ENCODE measurements around the gene SPECC1.
"Not testable (repeated sequence)": the region's sequence is repeated elsewhere in the genome, so short reads cannot be mapped to it uniquely, and the experiment has no call there.

The SPECC1 gene

GRCh38 chr17:20230924-20231323 lies 221.8 kb downstream of the SPECC1 start:
- no peak for DNase-seq (ENCODE audit: low read depth)
- TF ChIP-seq CTCF (conservative IDR thresholded peaks at IDR 0.05; ENCODE audit: low read length) = no peak
- no peak overlapping the region for H3K4me3 ChIP-seq (ENCODE audit: low read length)

- TF ChIP-seq CTCF (conservative IDR thresholded peaks at IDR 0.05; ENCODE audit: low read length) = no peak
- no peak overlapping the region for H3K4me3 ChIP-seq (ENCODE audit: low read length)
- DNase-seq (ENCODE audit: low read depth) = no peak
Observed at GRCh38 chr17:20232611-20233010, 223.5 kb downstream of the SPECC1 start.

GRCh38 chr17:20234276-20234675 lies 225.1 kb downstream of the SPECC1 start:
- TF ChIP-seq CTCF (conservative IDR thresholded peaks at IDR 0.05; ENCODE audit: low read length) = no peak
- DNase-seq (ENCODE audit: low read depth) = no peak
- H3K4me3 ChIP-seq (ENCODE audit: low read length) = no peak overlapping the region

GRCh38 chr17:20235747-20236146 lies 226.6 kb downstream of the SPECC1 start:
- H3K4me3 ChIP-seq (ENCODE audit: low read length) = no peak overlapping the region
- DNase-seq (ENCODE audit: low read depth) = no peak
- TF ChIP-seq CTCF (conservative IDR thresholded peaks at IDR 0.05; ENCODE audit: low read length) = no peak

- no peak for DNase-seq (ENCODE audit: low read depth)
- no peak overlapping the region for H3K4me3 ChIP-seq (ENCODE audit: low read length)
- TF ChIP-seq CTCF (conservative IDR thresholded peaks at IDR 0.05; ENCODE audit: low read length) = no peak
Observed at GRCh38 chr17:20236578-20237227, 227.5 kb downstream of the SPECC1 start.

GRCh38 chr17:20239776-20240175 lies 230.6 kb downstream of the SPECC1 start:
- DNase-seq (ENCODE audit: low read depth); H3K4me3 ChIP-seq (ENCODE audit: low read length): not testable (repeated sequence)

GRCh38 chr17:20241855-20242254 lies 232.7 kb downstream of the SPECC1 start:
- H3K4me3 ChIP-seq (ENCODE audit: low read length) = no peak overlapping the region
- no peak for TF ChIP-seq CTCF (conservative IDR thresholded peaks at IDR 0.05; ENCODE audit: low read length)
- DNase-seq (ENCODE audit: low read depth) = no peak

GRCh38 chr17:20242271-20242670 lies 233.1 kb downstream of the SPECC1 start:
- no peak for TF ChIP-seq CTCF (conservative IDR thresholded peaks at IDR 0.05; ENCODE audit: low read length)
- H3K4me3 ChIP-seq (ENCODE audit: low read length) = no peak overlapping the region
- DNase-seq (ENCODE audit: low read depth) = no peak

Measured in AG10803 (cell line).